ENCODE results near the gene TIMMDC1. TPM values are rescaled to one million over a fixed set of nuclear protein-coding genes. Genes with fewer than 3 reads are reported as not detected.
"Not testable (repeated sequence)": the region's sequence is repeated elsewhere in the genome, so short reads cannot be mapped to it uniquely, and the experiment has no call there.

TIMMDC1 gene
- total RNA-seq, 2 experiments from 2014 or later: 67.1 to 72.7 TPM

DNA sequence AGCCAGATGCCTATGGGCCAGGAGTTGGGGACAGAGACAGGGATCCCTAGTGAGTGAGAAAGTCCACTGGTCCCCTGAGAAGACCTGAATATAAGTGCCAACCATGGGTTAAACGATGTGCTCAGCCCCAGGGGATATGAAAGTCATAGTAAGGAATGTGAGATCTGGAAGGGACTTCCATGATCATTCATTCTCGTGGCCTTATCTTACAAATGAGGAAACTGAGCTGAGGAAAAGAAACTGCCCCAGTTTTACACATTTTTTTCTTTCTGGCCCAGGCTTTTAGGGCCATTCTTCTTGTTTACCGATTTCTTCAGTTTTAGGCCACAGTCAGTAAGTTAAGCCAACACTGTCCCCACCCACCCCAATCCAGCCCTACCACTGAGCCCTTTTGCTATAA lies 50.0 kb downstream of the TIMMDC1 start:
- H3K4me3 Mint-ChIP-seq: no peak overlapping the region
- H3K36me3 Mint-ChIP-seq (ENCODE audit: low read depth): peaks cover 1% of the 10 kb centered on the region
- CTCF ChIA-PET: interaction anchor here (0.6 to 0.7 kb wide), 2 partner anchors 20 to 365 kb away, joined by 3 to 5 read pairs; no protein-coding TSS in a partner anchor
- no peaks in the 10 kb centered on the region for H3K9me3 Mint-ChIP-seq
- H3K4me1 Mint-ChIP-seq: peaks cover 6% of the 10 kb centered on the region
- POLR2A ChIA-PET: no interaction called here
- no peak overlapping the region for H3K27ac Mint-ChIP-seq
- DNase-seq: no peak
- H3K27me3 Mint-ChIP-seq: no peaks in the 10 kb centered on the region

DNA sequence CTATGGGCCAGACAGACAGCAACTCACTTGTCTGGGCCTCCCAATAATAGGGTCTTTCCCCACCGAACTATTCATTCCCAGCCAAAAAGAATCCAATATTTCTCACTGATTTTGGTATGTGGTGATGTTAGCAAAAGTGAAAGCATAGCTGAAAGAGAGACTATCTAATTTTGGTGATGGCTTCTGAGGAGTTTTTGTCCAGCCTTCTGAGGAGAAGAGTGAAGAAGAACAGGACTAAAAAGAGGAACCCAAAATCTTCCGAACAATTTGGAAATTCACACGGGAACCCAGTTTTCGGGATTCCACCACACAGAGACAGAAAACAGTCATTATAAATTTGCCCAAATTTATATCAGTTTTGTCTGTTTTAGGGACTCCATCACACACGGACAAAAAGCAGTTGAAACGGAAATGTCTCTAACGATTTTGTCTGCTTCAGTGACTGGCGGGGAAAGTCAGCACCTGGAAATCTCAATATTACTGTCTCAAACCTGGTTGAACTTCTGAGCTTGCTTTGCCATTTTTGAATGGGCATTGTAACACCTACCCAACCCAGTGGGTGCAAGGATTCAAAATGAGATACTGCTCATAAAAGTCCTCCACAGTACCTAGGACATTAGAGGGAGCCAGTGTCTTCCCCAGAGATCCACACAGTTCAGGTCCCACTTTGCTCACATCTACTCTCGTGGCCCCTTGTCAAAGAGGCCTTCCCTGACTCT lies 52.0 kb downstream of the TIMMDC1 start:
- H3K4me1 Mint-ChIP-seq: peaks cover 13% of the 10 kb centered on the region
- H3K27ac Mint-ChIP-seq: no peak overlapping the region
- CTCF ChIA-PET: interaction anchor here (1.3 to 1.6 kb wide), 2 partner anchors 25 to 131 kb away, joined by 3 to 4 read pairs; no protein-coding TSS in a partner anchor
- POLR2A ChIA-PET: no interaction called here
- H3K27me3 Mint-ChIP-seq: no peaks in the 10 kb centered on the region
- no peak for DNase-seq
- no peak overlapping the region for H3K4me3 Mint-ChIP-seq
- no peaks in the 10 kb centered on the region for H3K36me3 Mint-ChIP-seq (ENCODE audit: low read depth)
- no peaks in the 10 kb centered on the region for H3K9me3 Mint-ChIP-seq

GRCh38 chr3:119551598-119551997 lies 53.3 kb downstream of the TIMMDC1 start:
- ChIA-PET CTCF (interaction anchor here (1.2 kb wide), 1 partner anchor 30 kb away, joined by 3 read pairs; no protein-coding TSS in a partner anchor), POLR2A (no interaction called here)
- no peaks in the 10 kb centered on the region for H3K36me3 Mint-ChIP-seq (ENCODE audit: low read depth)

DNA sequence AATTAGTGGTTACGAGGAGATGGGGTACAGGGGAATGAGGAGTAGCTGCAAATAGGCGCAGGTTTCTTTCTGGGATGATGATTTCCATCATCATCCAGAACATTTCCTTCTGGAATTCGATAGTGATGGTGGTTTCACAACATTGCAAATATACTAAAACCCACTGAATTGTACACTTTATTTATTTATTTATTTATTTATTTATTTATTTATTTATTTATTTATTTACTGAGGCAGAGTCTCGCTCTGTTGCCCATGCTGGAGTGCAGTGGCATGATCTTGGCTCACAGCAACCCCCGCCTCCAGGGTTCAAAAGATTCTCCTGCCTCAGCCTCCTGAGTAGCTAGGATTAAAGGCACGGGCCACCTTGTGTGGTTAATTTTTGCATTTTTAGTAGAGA lies 54.6 kb downstream of the TIMMDC1 start:
- POLR2A ChIA-PET, H3K27ac Mint-ChIP-seq: not testable (repeated sequence)

More at GRCh38 chr3:119551598-119551997, 53.3 kb downstream of the TIMMDC1 start:
- H3K4me3 Mint-ChIP-seq: no peak overlapping the region
- H3K27ac Mint-ChIP-seq: no peak overlapping the region
- H3K4me1 Mint-ChIP-seq: peaks cover 25% of the 10 kb centered on the region
- no peaks in the 10 kb centered on the region for H3K27me3 Mint-ChIP-seq
- H3K9me3 Mint-ChIP-seq: no peaks in the 10 kb centered on the region
- no peak for DNase-seq

DNA sequence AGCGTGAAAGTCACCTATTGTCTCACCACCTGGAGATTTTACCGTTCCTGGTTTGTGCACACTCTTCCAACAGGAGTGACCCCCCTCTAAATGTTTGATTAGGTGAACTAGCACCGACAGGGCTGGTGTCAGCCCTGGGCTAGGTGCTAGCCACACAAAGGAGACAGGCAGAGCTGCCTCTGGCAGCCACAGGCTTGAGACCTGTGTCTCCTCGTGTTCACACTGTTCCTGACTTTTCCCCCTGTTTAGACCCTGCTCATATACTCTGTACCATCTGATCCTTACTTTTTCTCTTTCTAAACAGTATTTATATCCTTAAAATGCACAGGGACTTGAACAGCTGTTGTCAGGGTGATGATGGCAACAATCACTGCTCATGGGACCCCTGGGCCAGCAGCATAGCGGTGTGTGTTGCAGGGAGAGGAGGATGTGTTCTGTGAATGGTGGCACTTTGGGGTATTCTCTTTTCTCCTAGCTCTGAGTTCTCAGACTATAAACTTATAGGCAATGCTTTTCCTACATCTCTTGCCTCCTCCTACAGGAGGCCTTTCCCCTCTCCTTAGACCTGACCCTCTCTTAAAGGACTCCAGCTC lies 55.6 kb downstream of the TIMMDC1 start:
- Mint-ChIP-seq H3K27ac (no peak overlapping the region), H3K9me3 (no peaks in the 10 kb centered on the region), H3K4me1 (peaks cover 41% of the 10 kb centered on the region), H3K4me3 (no peak overlapping the region), H3K36me3 (ENCODE audit: low read depth) (peaks cover 9% of the 10 kb centered on the region), H3K27me3 (no peaks in the 10 kb centered on the region)
- DNase-seq: no peak
- POLR2A ChIA-PET: no interaction called here
- CTCF ChIA-PET: interaction anchor here (1.3 kb wide), 1 partner anchor 313 kb away, joined by 3 read pairs; the partner anchor contains the start of gene B4GALT4

More for the DNA sequence above, 54.6 kb downstream of the TIMMDC1 start:
- not testable (repeated sequence) for DNase-seq; H3K36me3 Mint-ChIP-seq (ENCODE audit: low read depth); H3K9me3 Mint-ChIP-seq; H3K4me3 Mint-ChIP-seq; H3K27me3 Mint-ChIP-seq
- CTCF ChIA-PET: interaction anchor here (1.3 kb wide), 1 partner anchor 312 kb away, joined by 3 read pairs; the partner anchor contains the start of gene B4GALT4
- H3K4me1 Mint-ChIP-seq: peaks cover 37% of the 10 kb centered on the region

GRCh38 chr3:119555309-119555735 lies 57.0 kb downstream of the TIMMDC1 start:
- no peaks in the 10 kb centered on the region for H3K9me3 Mint-ChIP-seq
- H3K4me1 Mint-ChIP-seq: peaks cover 51% of the 10 kb centered on the region
- ChIA-PET POLR2A (no interaction called here), CTCF (interaction anchor here (0.5 kb wide), 1 partner anchor 74 kb away, joined by 3 read pairs; no protein-coding TSS in a partner anchor)
- no peak overlapping the region for H3K4me3 Mint-ChIP-seq
- DNase-seq: no peak
- peaks cover 9% of the 10 kb centered on the region for H3K36me3 Mint-ChIP-seq (ENCODE audit: low read depth)
- H3K27ac Mint-ChIP-seq: no peak overlapping the region
- H3K27me3 Mint-ChIP-seq: no peaks in the 10 kb centered on the region

- H3K9me3 Mint-ChIP-seq: no peaks in the 10 kb centered on the region
- H3K36me3 Mint-ChIP-seq (ENCODE audit: low read depth): peaks cover 9% of the 10 kb centered on the region
- H3K4me3 Mint-ChIP-seq: peak overlapping the region; percentile 5
- H3K27ac Mint-ChIP-seq: no peak overlapping the region
- H3K27me3 Mint-ChIP-seq: no peaks in the 10 kb centered on the region
- H3K4me1 Mint-ChIP-seq: peaks cover 52% of the 10 kb centered on the region
- DNase-seq: no peak
- ChIA-PET CTCF (no interaction called here), POLR2A (no interaction called here)
These were observed 57.6 kb downstream of the TIMMDC1 start for GRCh38 chr3:119555929-119556328.

DNA sequence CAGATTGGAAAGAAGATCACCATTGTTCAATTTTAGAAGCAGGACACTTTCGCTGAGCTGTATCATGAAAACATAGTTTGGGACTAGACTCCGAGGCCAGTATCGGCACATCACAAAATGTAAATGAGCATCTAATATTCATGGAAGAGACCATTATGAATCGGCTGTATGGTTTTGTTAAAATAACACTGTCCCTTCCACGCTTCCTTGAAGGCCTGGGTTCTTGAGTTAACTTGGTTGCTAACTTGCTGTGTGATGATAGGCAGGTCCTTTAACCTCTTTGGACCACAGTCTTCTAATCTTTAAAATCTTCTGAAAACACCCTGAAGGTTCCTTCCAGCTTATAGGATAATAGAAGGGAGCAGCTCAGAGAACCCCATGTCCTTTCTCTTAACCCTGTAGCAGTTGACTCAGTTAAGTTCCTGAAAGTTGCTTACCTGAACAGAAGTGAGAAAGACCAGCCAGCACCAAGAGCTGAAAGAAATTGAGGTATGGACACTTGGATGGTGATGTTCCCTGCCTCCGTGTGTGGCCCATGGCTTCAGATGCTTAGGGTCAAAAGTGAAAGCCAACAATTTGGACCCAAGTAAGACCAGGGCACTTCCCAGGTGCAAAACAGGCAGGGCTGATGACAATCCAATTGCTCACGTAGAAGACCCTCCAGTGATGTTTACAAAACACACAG lies 59.0 kb downstream of the TIMMDC1 start:
- Mint-ChIP-seq H3K27me3 (no peaks in the 10 kb centered on the region), H3K4me1 (peaks cover 54% of the 10 kb centered on the region), H3K9me3 (no peaks in the 10 kb centered on the region), H3K27ac (peak overlapping the region; percentile 82), H3K36me3 (ENCODE audit: low read depth) (peaks cover 9% of the 10 kb centered on the region), H3K4me3 (peak overlapping the region; percentile 73)
- no peak for DNase-seq
- CTCF ChIA-PET: interaction anchor here (0.7 kb wide), 1 partner anchor 43 kb away, joined by 3 read pairs; no protein-coding TSS in a partner anchor
- POLR2A ChIA-PET: interaction anchor here (1.0 kb wide), 1 partner anchor 94 kb away, joined by 3 read pairs; the partner anchor contains the start of gene TMEM39A

DNA sequence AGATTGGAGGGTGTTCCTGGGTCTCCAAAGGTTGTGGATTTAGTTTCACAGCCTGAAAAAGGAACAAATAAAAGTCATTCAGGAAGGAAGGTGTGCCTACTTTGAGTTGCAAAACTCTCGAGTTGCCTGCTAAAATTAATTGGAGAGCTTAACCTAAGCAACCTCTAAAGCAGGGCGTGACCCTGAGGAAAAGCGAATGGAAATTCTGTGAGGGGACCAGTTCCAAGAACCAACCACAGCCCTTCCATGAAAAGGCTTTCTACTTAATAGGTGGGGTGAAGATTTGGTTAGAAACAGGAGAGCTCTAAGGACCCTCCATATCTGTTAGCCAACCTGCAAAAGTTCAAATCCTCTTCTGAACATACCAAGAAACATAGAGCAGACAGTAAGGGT lies 59.5 kb downstream of the TIMMDC1 start:
- Mint-ChIP-seq H3K9me3 (no peaks in the 10 kb centered on the region), H3K4me1 (peaks cover 57% of the 10 kb centered on the region), H3K27ac (peak overlapping the region; percentile 82), H3K4me3 (peak overlapping the region; percentile 73), H3K36me3 (ENCODE audit: low read depth) (peaks cover 9% of the 10 kb centered on the region), H3K27me3 (no peaks in the 10 kb centered on the region)
- CTCF ChIA-PET: no interaction called here
- DNase-seq: peak; percentile 41
- POLR2A ChIA-PET: interaction anchor here (1.0 kb wide), 1 partner anchor 94 kb away, joined by 3 read pairs; the partner anchor contains the start of gene TMEM39A

DNA sequence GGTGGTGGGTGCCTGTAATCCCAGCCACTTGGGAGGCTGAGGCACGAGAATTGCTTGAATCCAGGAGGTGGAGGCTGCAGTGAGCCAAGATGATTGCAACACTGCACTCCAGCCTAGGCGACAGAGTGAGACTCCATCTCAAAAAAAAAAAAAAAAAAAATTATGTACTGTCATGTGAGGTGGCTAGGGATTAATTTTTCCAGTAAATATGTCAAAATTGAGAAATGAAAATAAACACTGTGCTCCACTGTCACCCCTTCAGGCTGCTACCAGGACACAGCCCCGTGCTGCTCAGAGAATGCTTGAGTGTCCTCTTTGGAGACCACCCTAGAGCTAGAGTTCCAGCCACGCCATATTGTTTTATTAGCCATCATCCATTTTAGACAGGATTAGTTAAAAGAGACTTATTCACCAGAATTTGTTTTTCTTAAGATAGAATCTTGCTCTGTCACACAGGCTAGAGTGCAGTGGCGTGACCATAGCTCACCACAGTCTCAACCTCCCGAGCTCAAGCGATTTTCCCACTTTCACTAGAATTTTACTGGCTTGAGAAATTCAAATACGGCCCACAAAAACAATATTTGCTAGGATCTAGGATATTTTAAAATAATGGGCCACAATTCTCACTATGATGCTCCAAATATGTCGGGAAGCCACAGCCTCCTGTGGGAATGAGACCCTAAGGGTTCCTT lies 60.4 kb downstream of the TIMMDC1 start:
- peak overlapping the region; percentile 73 for H3K4me3 Mint-ChIP-seq
- H3K9me3 Mint-ChIP-seq: no peaks in the 10 kb centered on the region
- peaks cover 58% of the 10 kb centered on the region for H3K4me1 Mint-ChIP-seq
- ChIA-PET POLR2A (no interaction called here), CTCF (interaction anchor here (0.8 to 2.0 kb wide), 4 partner anchors 41 to 96 kb away, joined by 3 to 9 read pairs (median 3); partner anchors contain the start of gene POGLUT1)
- H3K36me3 Mint-ChIP-seq (ENCODE audit: low read depth): peaks cover 11% of the 10 kb centered on the region
- DNase-seq: no peak
- H3K27me3 Mint-ChIP-seq: no peaks in the 10 kb centered on the region
- peak overlapping the region; percentile 42 for H3K27ac Mint-ChIP-seq

DNA sequence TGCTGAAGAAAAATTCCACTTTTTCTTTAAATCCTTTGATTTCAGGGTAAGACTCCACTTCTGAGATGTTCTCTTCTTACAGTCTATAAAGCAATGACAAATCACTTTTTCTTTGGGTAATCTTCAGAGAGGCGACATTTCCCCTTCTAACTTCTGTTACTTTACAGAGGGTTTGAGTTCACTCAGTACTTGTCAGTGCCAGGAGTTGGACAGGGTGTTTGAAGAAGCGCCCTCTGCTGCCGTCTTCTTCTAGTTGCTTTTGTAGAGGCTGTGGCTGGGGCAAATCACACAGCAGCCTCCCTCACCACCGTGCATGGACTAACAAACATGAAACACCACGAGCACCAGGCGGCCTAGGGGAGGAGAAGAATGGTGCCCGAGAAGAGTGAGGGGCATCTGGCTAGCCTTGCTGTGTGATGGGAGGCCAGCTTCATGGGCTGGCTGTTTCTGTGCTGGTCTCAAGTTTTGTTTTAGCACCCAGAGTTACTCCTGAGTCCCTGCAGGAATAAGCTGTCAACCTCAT lies 61.2 kb downstream of the TIMMDC1 start, which contains the start of gene CD80:
Gene CD80, minus strand, starts transcription at position 174 of the 523 bp plus-strand sequence. CDS start 1,886 bp downstream, outside the sequence.
- ChIA-PET CTCF (interaction anchor here (0.6 to 2.0 kb wide), 7 partner anchors 9 to 198 kb away, joined by 3 to 9 read pairs (median 3); partner anchors contain the start of gene POGLUT1), POLR2A (no interaction called here)
- peak; percentile 78 for DNase-seq
- no peaks in the 10 kb centered on the region for H3K9me3 Mint-ChIP-seq
- peaks cover 13% of the 10 kb centered on the region for H3K36me3 Mint-ChIP-seq (ENCODE audit: low read depth)
- peaks cover 58% of the 10 kb centered on the region for H3K4me1 Mint-ChIP-seq
- peak within 1 kb of the TSS; percentile 42 for H3K27ac Mint-ChIP-seq
- no peaks in the 10 kb centered on the region for H3K27me3 Mint-ChIP-seq
- peak within 1 kb of the TSS; percentile 73 for H3K4me3 Mint-ChIP-seq

GRCh38 chr3:119560160-119560559 lies 61.8 kb downstream of the TIMMDC1 start:
- Mint-ChIP-seq H3K27ac (no peak overlapping the region), H3K4me3 (no peak overlapping the region), H3K4me1 (peaks cover 52% of the 10 kb centered on the region), H3K9me3 (no peaks in the 10 kb centered on the region), H3K36me3 (ENCODE audit: low read depth) (peaks cover 13% of the 10 kb centered on the region), H3K27me3 (no peaks in the 10 kb centered on the region)
- POLR2A ChIA-PET: no interaction called here
- CTCF ChIA-PET: interaction anchor here (0.6 to 2.0 kb wide), 8 partner anchors 8 to 418 kb away, joined by 3 to 9 read pairs (median 3); no protein-coding TSS in a partner anchor
- no peak for DNase-seq

All from activated CD4-positive, alpha-beta T cell treated with anti-CD3 and anti-CD28 coated beads, Interleukin-2, amount 10 ng/mL, durations not matched to agents 7 days and 5 days (primary cell).